ENCODE measurements around the gene RNASEH1.
"Not testable (repeated sequence)": the region's sequence is repeated elsewhere in the genome, so short reads cannot be mapped to it uniquely, and the experiment has no call there.

RNASEH1 gene

GRCh38 chr2:3589086-3589485 lies 31.0 kb upstream of the RNASEH1 start:
- no peak for DNase-seq

GRCh38 chr2:3588084-3588483 lies 30.0 kb upstream of the RNASEH1 start:
- DNase-seq: no peak

GRCh38 chr2:3587432-3587831 lies 29.3 kb upstream of the RNASEH1 start:
- DNase-seq: no peak

GRCh38 chr2:3587021-3587420 lies 28.9 kb upstream of the RNASEH1 start:
- DNase-seq: no peak

- DNase-seq: no peak
Observed at GRCh38 chr2:3586220-3586619, 28.1 kb upstream of the RNASEH1 start.

GRCh38 chr2:3585261-3586109 lies 27.4 kb upstream of the RNASEH1 start:
- no peak for DNase-seq

- no peak for DNase-seq
Observed at GRCh38 chr2:3584608-3585260, 26.6 kb upstream of the RNASEH1 start.

- no peak for DNase-seq
Observed at GRCh38 chr2:3584076-3584475, 25.9 kb upstream of the RNASEH1 start.

GRCh38 chr2:3581367-3582262 lies 23.5 kb upstream of the RNASEH1 start:
- DNase-seq: no peak

- DNase-seq: no peak
Observed at GRCh38 chr2:3580449-3580848, 22.3 kb upstream of the RNASEH1 start.

GRCh38 chr2:3578987-3579386 lies 20.9 kb upstream of the RNASEH1 start:
- DNase-seq: no peak

- DNase-seq: not testable (repeated sequence)
Observed at GRCh38 chr2:3576263-3576630, 18.1 kb upstream of the RNASEH1 start.

- no peak for DNase-seq
Observed at GRCh38 chr2:3575534-3576262, 17.6 kb upstream of the RNASEH1 start.

- no peak for DNase-seq
Observed at GRCh38 chr2:3574155-3574554, 16.0 kb upstream of the RNASEH1 start.

- no peak for DNase-seq
Observed at GRCh38 chr2:3572620-3573019, 14.5 kb upstream of the RNASEH1 start.

GRCh38 chr2:3571284-3571683 lies 13.2 kb upstream of the RNASEH1 start:
- no peak for DNase-seq

- DNase-seq: not testable (repeated sequence)
Observed at GRCh38 chr2:3569656-3570055, 11.5 kb upstream of the RNASEH1 start.

GRCh38 chr2:3566806-3567205 lies 8.7 kb upstream of the RNASEH1 start:
- DNase-seq: no peak

- no peak for DNase-seq
Observed at GRCh38 chr2:3565117-3565516, 7.0 kb upstream of the RNASEH1 start.

GRCh38 chr2:3563521-3563976 lies 5.4 kb upstream of the RNASEH1 start:
- DNase-seq: no peak

- DNase-seq: no peak
Observed at GRCh38 chr2:3557639-3558204, 411 bp downstream of the RNASEH1 start.

GRCh38 chr2:3553946-3554345 lies 4.2 kb downstream of the RNASEH1 start:
- DNase-seq: no peak

Measured in NCI-H2081 treated with DMSO at 0.1 percent for 48 hours (cell line).